GM23338 (cell line): ENCODE data around the gene PLEKHM1. TPM values are rescaled to one million over a fixed set of nuclear protein-coding genes. Genes with fewer than 3 reads are reported as not detected.

Experiments used
- ATAC-seq: fragments of 200-7000 bp; cut with Tn5 transposase; 3 replicates; pipeline ENCODE4 v1.9.1; 2020
- DNase-seq: peaks from one replicate; pipeline ENCODE4 v3.0.0-alpha.2; 2015; ENCODE audit warnings: low spot score
- H2AFZ ChIP-seq: fragments of 200-600 bp; sonication (generic); 2 replicates; pipeline ENCODE4 v1.8.0; 2016; ENCODE audit warnings: antibody characterized with exemption, mild to moderate bottlenecking, moderate library complexity
- H3F3A ChIP-seq: fragments of 200-600 bp; sonication (generic); replicated peaks from 2 replicates; pipeline ENCODE4 v1.8.0; 2017; ENCODE audit warnings: antibody characterized with exemption, mixed run types, low read depth
- H3K27ac ChIP-seq: fragments of 200-600 bp; sonication (generic); 2 replicates; pipeline ENCODE4 v1.6.1; 2016; ENCODE audit warnings: low read depth
- H3K27me3 ChIP-seq: fragments of 200-600 bp; sonication (generic); 2 replicates; pipeline ENCODE4 v1.8.0; 2016; ENCODE audit warnings: mild to moderate bottlenecking, mixed run types, moderate library complexity; ENCODE audit not compliant: insufficient read depth
- H3K36me3 ChIP-seq: fragments of 200-600 bp; sonication (generic); 2 replicates; pipeline ENCODE4 v1.8.0; 2016; ENCODE audit warnings: mild to moderate bottlenecking; ENCODE audit not compliant: insufficient read depth
- H3K4me1 ChIP-seq: fragments of 200-600 bp; sonication (generic); 2 replicates; pipeline ENCODE4 v1.8.0; 2016; ENCODE audit warnings: mild to moderate bottlenecking, moderate library complexity; ENCODE audit not compliant: insufficient read depth
- H3K4me2 ChIP-seq: fragments of 200-600 bp; sonication (generic); 2 replicates; pipeline ENCODE4 v1.7.1; 2017; ENCODE audit warnings: mixed run types
- H3K4me3 ChIP-seq: fragments of 200-600 bp; sonication (generic); 2 replicates; pipeline ENCODE4 v1.6.1; 2016; ENCODE audit warnings: mixed run types
- H3K79me2 ChIP-seq: fragments of 200-600 bp; sonication (generic); replicated peaks from 2 replicates; pipeline ENCODE4 v1.8.0; 2017; ENCODE audit warnings: mild to moderate bottlenecking; ENCODE audit not compliant: insufficient read depth
- H3K9me2 ChIP-seq: fragments of 200-600 bp; sonication (generic); 2 replicates; pipeline ENCODE4 v1.8.0; 2017; ENCODE audit not compliant: insufficient read depth
- H4K20me1 ChIP-seq: fragments of 200-600 bp; sonication (generic); replicated peaks from 2 replicates; pipeline ENCODE4 v1.8.0; 2017; ENCODE audit warnings: mild to moderate bottlenecking; ENCODE audit not compliant: insufficient read depth
- H3K27ac Mint-ChIP-seq: 2 replicates; pipeline ENCODE4 v1.8.0; 2020; ENCODE audit warnings: inconsistent platforms, mild to moderate bottlenecking, moderate library complexity, mixed read lengths
- H3K27me3 Mint-ChIP-seq: 3 replicates; pipeline ENCODE4 v1.8.0; 2022; ENCODE audit warnings: low read depth, mild to moderate bottlenecking, moderate library complexity, mixed read lengths, inconsistent platforms; ENCODE audit not compliant: insufficient read depth, poor library complexity
- H3K36me3 Mint-ChIP-seq: 3 replicates; pipeline ENCODE4 v1.8.0; 2021; ENCODE audit warnings: low read depth, mild to moderate bottlenecking, inconsistent platforms, moderate library complexity, mixed read lengths
- H3K4me1 Mint-ChIP-seq: 3 replicates; pipeline ENCODE4 v1.8.0; 2020; ENCODE audit warnings: mild to moderate bottlenecking, inconsistent platforms, mixed read lengths
- H3K4me3 Mint-ChIP-seq: 3 replicates; pipeline ENCODE4 v1.8.0; 2021; ENCODE audit warnings: moderate library complexity, mild to moderate bottlenecking, inconsistent platforms, mixed read lengths
- H3K9me3 Mint-ChIP-seq: 3 replicates; pipeline ENCODE4 v1.8.0; 2020; ENCODE audit warnings: moderate library complexity, mild to moderate bottlenecking, inconsistent platforms, mixed read lengths
- CTCF ChIP-seq, 2 experiments: fragments of 200-600 bp in 1 of 2; sonication (generic) in 1 of 2; conservative IDR thresholded peaks; 2 replicates each; pipeline versions ENCODE4 v1.5.1 to v1.6.1; 2016 to 2017; ENCODE audit warnings: antibody characterized with exemption in 2 of 2, low read depth in 2 of 2, mild to moderate bottlenecking in 2 of 2, moderate library complexity in 1 of 2
- EZH2 ChIP-seq: fragments of 200-600 bp; sonication (generic); IDR thresholded peaks from one replicate; pipeline ENCODE4 v1.8.0; 2017; ENCODE audit warnings: antibody characterized with exemption, mild to moderate bottlenecking, low read depth; ENCODE audit not compliant: unreplicated experiment
- EZH2phosphoT487 ChIP-seq: fragments of 200-600 bp; sonication (generic); IDR thresholded peaks from one replicate; pipeline ENCODE4 v1.8.1; 2018; ENCODE audit warnings: antibody characterized with exemption; ENCODE audit not compliant: unreplicated experiment
- JUNB ChIP-seq: IDR thresholded peaks from one replicate; pipeline ENCODE4 v1.6.1; 2016; ENCODE audit warnings: antibody characterized with exemption; ENCODE audit not compliant: unreplicated experiment
- NANOG ChIP-seq: IDR thresholded peaks from 2 replicates; pipeline ENCODE4 v1.6.1; 2016; ENCODE audit warnings: antibody characterized with exemption, borderline replicate concordance
- POLR2AphosphoS5 ChIP-seq: IDR thresholded peaks from 2 replicates; pipeline ENCODE4 v1.6.1; 2016; ENCODE audit warnings: antibody characterized with exemption, low read depth
- REST ChIP-seq: IDR thresholded peaks from one replicate; pipeline ENCODE4 v1.6.1; 2018; ENCODE audit warnings: antibody characterized with exemption; ENCODE audit not compliant: unreplicated experiment
- STAT1 ChIP-seq: IDR thresholded peaks from one replicate; pipeline ENCODE4 v1.6.1; 2016; ENCODE audit warnings: antibody characterized with exemption; ENCODE audit not compliant: unreplicated experiment
- ZNF331 ChIP-seq: fragments of 250-450 bp; sonication (Bioruptor Pico); IDR thresholded peaks from 2 replicates; pipeline ENCODE4 v1.5.0; 2020; ENCODE audit warnings: low read depth, mild to moderate bottlenecking, moderate library complexity
- ZNF462 ChIP-seq: fragments of 250-450 bp; sonication (Bioruptor Pico); IDR thresholded peaks from 2 replicates; pipeline ENCODE4 v1.5.0; 2020; ENCODE audit warnings: mild to moderate bottlenecking, moderate library complexity
- polyA plus RNA-seq: library from polyadenylated mRNA; unstranded; fragments of >200 nt; fragmentation: Nextera tagmentation; extraction: Ambion mirVana; gene quantifications from 2 replicates; pipeline ENCODE4 v1.2.1, GENCODE V29; 2016
- total RNA-seq: library from RNA; depleted of rRNA; stranded (reverse); fragments of >200 nt; shearing (Covaris generic); gene quantifications from 2 replicates; pipeline ENCODE4 v1.2.3, GENCODE V29; 2014

The PLEKHM1 gene
- total and polyA plus RNA-seq, 2 experiments from 2014 or later = 4.4 to 17.9 TPM

- TF ChIP-seq ZNF462 (CRISPR knock-in tag) = no peak
- no peak for TF ChIP-seq NANOG
- TF ChIP-seq EZH2phosphoT487 = no peak
- no peak for TF ChIP-seq ZNF331 (CRISPR knock-in tag)
- TF ChIP-seq POLR2AphosphoS5 = no peak
- TF ChIP-seq REST = no peak
Observed at GRCh38 chr17:45394091-45394490, 96.4 kb downstream of the PLEKHM1 start (continued).

- Histone ChIP-seq H3K27ac (no peak overlapping the region), H3K27me3 (no peaks in the 10 kb centered on the region), H3F3A (no peaks in the 10 kb centered on the region), H4K20me1 (no peaks in the 10 kb centered on the region), H3K36me3 (no peaks in the 10 kb centered on the region), H3K4me3 (no peak overlapping the region), H3K79me2 (no peaks in the 10 kb centered on the region), H3K4me2 (no peak overlapping the region), H3K4me1 (peaks cover 6% of the 10 kb centered on the region; the same call in 1 of the 2 replicates), H3K9me2 (no peaks in the 10 kb centered on the region), H2AFZ (no peak overlapping the region)
- no peak for DNase-seq
- TF ChIP-seq CTCF (conservative IDR thresholded peaks at IDR 0.05; ENCODE audit: low read depth in 2 of 2) (no peak), JUNB (no peak), POLR2AphosphoS5 (no peak), NANOG (no peak), STAT1 (no peak), EZH2 (no peak)
- H3K27me3 Mint-ChIP-seq = peaks cover 15% of the 10 kb centered on the region
- H3K27ac Mint-ChIP-seq = no peak overlapping the region
- peaks cover 8% of the 10 kb centered on the region; the same call in 2 of the 3 replicates for H3K36me3 Mint-ChIP-seq
- H3K9me3 Mint-ChIP-seq = no peaks in the 10 kb centered on the region
- no peak overlapping the region for H3K4me3 Mint-ChIP-seq
- ATAC-seq = no peak
- H3K4me1 Mint-ChIP-seq = peaks cover 7% of the 10 kb centered on the region
Observed at GRCh38 chr17:45393411-45393810, 97.1 kb downstream of the PLEKHM1 start.
